ENCODE measurements around the gene TMEM52. TPM values are rescaled to one million over a fixed set of nuclear protein-coding genes. Genes with fewer than 3 reads are reported as not detected.

TMEM52 gene
- polyA plus RNA-seq, 1 donor from 2014 or later, result 0.89 TPM

DNA sequence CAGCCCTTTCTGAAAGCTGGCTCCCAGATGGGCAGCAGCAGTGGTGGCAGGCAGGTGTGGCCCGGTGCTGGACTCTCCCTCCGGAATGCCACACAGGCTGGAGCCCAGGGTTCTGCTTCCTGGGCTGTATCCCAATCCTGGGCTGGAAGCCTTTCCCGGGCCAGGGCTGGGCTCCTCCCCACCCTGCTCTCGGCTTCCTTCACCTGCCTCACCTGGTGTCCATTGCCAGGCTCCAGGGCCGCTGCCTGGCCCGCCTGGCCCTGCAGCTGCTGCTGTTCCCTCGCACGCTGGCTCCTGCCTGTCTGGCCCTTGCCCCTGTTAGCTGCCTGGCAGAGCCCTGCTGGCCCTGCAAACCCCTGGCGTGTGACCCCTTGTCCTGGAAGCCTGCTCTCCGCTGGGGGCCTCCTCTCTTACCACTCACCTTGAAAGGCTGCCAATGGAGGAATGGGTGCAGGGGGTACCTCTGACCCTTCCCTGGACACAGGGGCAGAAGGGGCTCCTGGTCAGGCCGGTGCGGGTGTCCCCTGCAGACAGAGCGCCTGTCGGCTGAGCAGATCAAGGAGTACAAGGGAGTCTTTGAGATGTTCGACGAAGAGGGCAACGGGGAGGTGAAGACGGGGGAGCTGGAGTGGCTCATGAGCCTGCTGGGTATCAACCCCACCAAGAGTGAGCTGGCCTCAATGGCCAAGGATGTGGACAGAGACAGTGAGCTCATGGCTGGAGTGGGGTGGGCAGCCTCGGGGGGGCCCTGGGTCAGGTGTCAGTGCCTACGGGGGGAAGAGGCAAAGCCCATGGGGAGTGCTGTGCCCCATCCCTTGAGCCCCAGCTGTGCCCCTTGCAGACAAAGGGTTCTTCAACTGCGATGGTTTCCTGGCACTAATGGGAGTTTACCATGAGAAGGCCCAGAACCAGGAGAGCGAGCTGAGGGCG lies 2.9 kb downstream of the TMEM52 start:
- no peaks in the 10 kb centered on the region for H3K36me3 ChIP-seq (ENCODE audit: insufficient read depth, low read length)
- H3K9me2 ChIP-seq (ENCODE audit: insufficient read depth, low read length), result no peaks in the 10 kb centered on the region
- H3K4me3 ChIP-seq (ENCODE audit: low read length), result no peak overlapping the region
- no peak for TF ChIP-seq RAD21 (conservative IDR thresholded peaks at IDR 0.05)
- H2AFZ ChIP-seq (ENCODE audit: low read depth, low read length), result no peak overlapping the region
- no peaks in the 10 kb centered on the region for H3K79me2 ChIP-seq (replicated peaks; ENCODE audit: insufficient read depth, low read length)
- H3F3A ChIP-seq (ENCODE audit: insufficient read depth, low read length, poor library complexity, severe bottlenecking), result no peaks in the 10 kb centered on the region
- no peak overlapping the region for H3K9ac ChIP-seq (ENCODE audit: low read length)
- H3K27me3 ChIP-seq (ENCODE audit: insufficient read depth, low read depth, low read length), result peaks cover 11% of the 10 kb centered on the region
- H4K20me1 ChIP-seq (ENCODE audit: insufficient read depth), result no peaks in the 10 kb centered on the region
- H3K9me3 ChIP-seq (ENCODE audit: low read length), result no peaks in the 10 kb centered on the region
- no peak overlapping the region for H3K4me2 ChIP-seq (ENCODE audit: low read length)
- no peak overlapping the region for H3K27ac ChIP-seq (ENCODE audit: low read length)

GRCh38 chr1:1914971-1915692 lies 3.9 kb downstream of the TMEM52 start, which contains the start of gene CALML6:
CALML6 (plus strand) TSS chr1:1915260; CDS start chr1:1915281, 21 bp downstream.
- Histone ChIP-seq H3K4me3 (ENCODE audit: low read length) (no peak within 1 kb of the TSS), H3F3A (ENCODE audit: insufficient read depth, low read length, poor library complexity, severe bottlenecking) (no peaks in the 10 kb centered on the region), H3K4me2 (ENCODE audit: low read length) (no peak within 1 kb of the TSS), H3K9ac (ENCODE audit: low read length) (no peak within 1 kb of the TSS), H3K36me3 (ENCODE audit: insufficient read depth, low read length) (no peaks in the 10 kb centered on the region), H3K27ac (ENCODE audit: low read length) (no peak within 1 kb of the TSS), H2AFZ (ENCODE audit: low read depth, low read length) (no peak within 1 kb of the TSS), H3K27me3 (ENCODE audit: insufficient read depth, low read depth, low read length) (peaks cover 11% of the 10 kb centered on the region), H3K9me3 (ENCODE audit: low read length) (no peaks in the 10 kb centered on the region), H3K9me2 (ENCODE audit: insufficient read depth, low read length) (no peaks in the 10 kb centered on the region), H4K20me1 (ENCODE audit: insufficient read depth) (no peaks in the 10 kb centered on the region), H3K79me2 (replicated peaks; ENCODE audit: insufficient read depth, low read length) (no peaks in the 10 kb centered on the region)
- no peak for TF ChIP-seq RAD21 (conservative IDR thresholded peaks at IDR 0.05)
- TF ChIP-seq EZH2 (IDR thresholded peaks at IDR 0.05; ENCODE audit: borderline replicate concordance, insufficient read depth, low read length, poor library complexity, severe bottlenecking), result no peak
- no peak for TF ChIP-seq MXI1 (conservative IDR thresholded peaks at IDR 0.05; ENCODE audit: poor library complexity, severe bottlenecking)
- TF ChIP-seq, protein P1, sequence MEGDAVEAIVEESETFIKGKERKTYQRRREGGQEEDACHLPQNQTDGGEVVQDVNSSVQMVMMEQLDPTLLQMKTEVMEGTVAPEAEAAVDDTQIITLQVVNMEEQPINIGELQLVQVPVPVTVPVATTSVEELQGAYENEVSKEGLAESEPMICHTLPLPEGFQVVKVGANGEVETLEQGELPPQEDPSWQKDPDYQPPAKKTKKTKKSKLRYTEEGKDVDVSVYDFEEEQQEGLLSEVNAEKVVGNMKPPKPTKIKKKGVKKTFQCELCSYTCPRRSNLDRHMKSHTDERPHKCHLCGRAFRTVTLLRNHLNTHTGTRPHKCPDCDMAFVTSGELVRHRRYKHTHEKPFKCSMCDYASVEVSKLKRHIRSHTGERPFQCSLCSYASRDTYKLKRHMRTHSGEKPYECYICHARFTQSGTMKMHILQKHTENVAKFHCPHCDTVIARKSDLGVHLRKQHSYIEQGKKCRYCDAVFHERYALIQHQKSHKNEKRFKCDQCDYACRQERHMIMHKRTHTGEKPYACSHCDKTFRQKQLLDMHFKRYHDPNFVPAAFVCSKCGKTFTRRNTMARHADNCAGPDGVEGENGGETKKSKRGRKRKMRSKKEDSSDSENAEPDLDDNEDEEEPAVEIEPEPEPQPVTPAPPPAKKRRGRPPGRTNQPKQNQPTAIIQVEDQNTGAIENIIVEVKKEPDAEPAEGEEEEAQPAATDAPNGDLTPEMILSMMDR (IDR thresholded peaks at IDR 0.05; ENCODE audit: poor library complexity, severe bottlenecking), result no peak
- TF ChIP-seq, protein P2, sequence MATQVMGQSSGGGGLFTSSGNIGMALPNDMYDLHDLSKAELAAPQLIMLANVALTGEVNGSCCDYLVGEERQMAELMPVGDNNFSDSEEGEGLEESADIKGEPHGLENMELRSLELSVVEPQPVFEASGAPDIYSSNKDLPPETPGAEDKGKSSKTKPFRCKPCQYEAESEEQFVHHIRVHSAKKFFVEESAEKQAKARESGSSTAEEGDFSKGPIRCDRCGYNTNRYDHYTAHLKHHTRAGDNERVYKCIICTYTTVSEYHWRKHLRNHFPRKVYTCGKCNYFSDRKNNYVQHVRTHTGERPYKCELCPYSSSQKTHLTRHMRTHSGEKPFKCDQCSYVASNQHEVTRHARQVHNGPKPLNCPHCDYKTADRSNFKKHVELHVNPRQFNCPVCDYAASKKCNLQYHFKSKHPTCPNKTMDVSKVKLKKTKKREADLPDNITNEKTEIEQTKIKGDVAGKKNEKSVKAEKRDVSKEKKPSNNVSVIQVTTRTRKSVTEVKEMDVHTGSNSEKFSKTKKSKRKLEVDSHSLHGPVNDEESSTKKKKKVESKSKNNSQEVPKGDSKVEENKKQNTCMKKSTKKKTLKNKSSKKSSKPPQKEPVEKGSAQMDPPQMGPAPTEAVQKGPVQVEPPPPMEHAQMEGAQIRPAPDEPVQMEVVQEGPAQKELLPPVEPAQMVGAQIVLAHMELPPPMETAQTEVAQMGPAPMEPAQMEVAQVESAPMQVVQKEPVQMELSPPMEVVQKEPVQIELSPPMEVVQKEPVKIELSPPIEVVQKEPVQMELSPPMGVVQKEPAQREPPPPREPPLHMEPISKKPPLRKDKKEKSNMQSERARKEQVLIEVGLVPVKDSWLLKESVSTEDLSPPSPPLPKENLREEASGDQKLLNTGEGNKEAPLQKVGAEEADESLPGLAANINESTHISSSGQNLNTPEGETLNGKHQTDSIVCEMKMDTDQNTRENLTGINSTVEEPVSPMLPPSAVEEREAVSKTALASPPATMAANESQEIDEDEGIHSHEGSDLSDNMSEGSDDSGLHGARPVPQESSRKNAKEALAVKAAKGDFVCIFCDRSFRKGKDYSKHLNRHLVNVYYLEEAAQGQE (IDR thresholded peaks at IDR 0.05; ENCODE audit: borderline replicate concordance), result no peak
- TF ChIP-seq SMC3 (conservative IDR thresholded peaks at IDR 0.05; ENCODE audit: poor library complexity), result no peak
- no peak for TF ChIP-seq EP300 (conservative IDR thresholded peaks at IDR 0.05; ENCODE audit: poor library complexity, severe bottlenecking)
- no peak for TF ChIP-seq POLR2AphosphoS5 (IDR thresholded peaks at IDR 0.05)
- no peak for TF ChIP-seq TAF1 (IDR thresholded peaks at IDR 0.05; ENCODE audit: low read depth)
